Pancreas (tissue), 10 donors: ENCODE measurements around the gene SHB. TPM values are rescaled to one million over a fixed set of nuclear protein-coding genes. Genes with fewer than 3 reads are reported as not detected.

ENCODE experiments used
- ATAC-seq, 4 donors: fragments of 200-7000 bp; cut with Tn5 transposase; one replicate each; pipeline versions ENCODE4 v1.8.0 to v1.9.1; 2020; ENCODE audit warnings: mild to moderate bottlenecking in 4 of 4, moderate library complexity in 4 of 4
- DNase-seq, 6 donors: peaks; one replicate each; pipeline ENCODE4 v3.0.0-alpha.2; 2020
- FAIRE-seq: peaks from 2 replicates; lab custom pipeline; 2012; peaks lifted over from hg19 to GRCh38; lab: Jason Lieb, UNC
- H3K27ac ChIP-seq, 4 donors: fragments of 200-600 bp; sonication (generic); 1 replicate in 3 of 4; 2 replicates in 1 of 4; pipeline versions ENCODE4 v1.5.0 to v1.8.0; 2020
- H3K27me3 ChIP-seq, 4 donors: fragments of 200-600 bp; one replicate each; pipeline ENCODE4 v1.8.0; 2021
- H3K36me3 ChIP-seq, 3 donors: fragments of 200-600 bp; sonication (generic) in 1 of 3; one replicate each; pipeline versions ENCODE4 v1.5.0 to v1.8.0; 2020 to 2021
- H3K4me1 ChIP-seq, 3 donors: fragments of 200-600 bp; one replicate each; pipeline ENCODE4 v1.8.0; 2021
- H3K4me3 ChIP-seq, 4 donors: fragments of 200-600 bp; sonication (generic) in 2 of 4; one replicate each; pipeline versions ENCODE4 v1.5.0 to v1.8.0; 2020 to 2021
- H3K9me3 ChIP-seq, 4 donors: fragments of 200-600 bp; one replicate each; pipeline ENCODE4 v1.8.0; 2021
- CTCF ChIP-seq, 4 donors: fragments of 200-600 bp; sonication (generic) in 3 of 4; IDR thresholded peaks; one replicate each; pipeline versions ENCODE4 v1.5.0 to v1.8.0; 2021; ENCODE audit warnings: antibody characterized with exemption in 4 of 4
- WGBS, 2 donors: extraction: QIAGEN DNeasy Blood & Tissue Kit; methylation state at CpG; one replicate each; pipeline ENCODE4 v1.1.7; 2013; 5-methylcytosine and 5-hydroxymethylcytosine counted together
- intact Hi-C, 3 donors: fragments of 100-400 bp; cut with DNase I; formaldehyde crosslinking; loops; one replicate each; pipeline versions ENCODE4 v1.11.1 to v1.14.2; 2022
- polyA plus RNA-seq, 2 donors: library from polyadenylated mRNA; stranded (reverse); fragments of 200-250 nt; gene quantifications; one replicate each; pipeline ENCODE4 v1.2.3, GENCODE V29; 2013
- total RNA-seq, 6 donors: library from RNA; stranded (reverse); fragmentation: NEBNext Ultra II Directional in 4 of 6; extraction: Animal tissue kit (Norgen Biotek cat#: 25700) in 4 of 6; gene quantifications; one replicate each; pipeline versions ENCODE4 v1.2.1 to v1.2.4, GENCODE V29; 2021 to 2023
- donor health status: healthy with polysubstance abuse.
- donor health status: DM: no; HTN: no; CAD: no; lungs with moderate emphysema.
- donor health status: DM: no; HTN: no; CAD: no.
- donor health status: control.
- donor health status: control.
- donor health status: Bipolar disorder and iron deficiency.
- donor health status: DM: yes; HTN: yes; CAD: no.
- donor health status: DM: no; HTN: no; CAD: no.
- donor health status: DM: no; HTN: no; CAD: no.
- donor health status: DM: yes; HTN: yes; CAD: no.

The SHB gene
- total and polyA plus RNA-seq, 8 donors = 11.5 to 24.2 (median 19.2) TPM

GRCh38 chr9:38084556-38084880 lies 15.5 kb upstream of the SHB start:
- peak in 2 of 4 donors; percentile 36 to 57 for ATAC-seq
- intact Hi-C loops = loop anchor here in 2 of 3 donors (10.0 kb wide), 2 partner anchors 160 to 270 kb away; no protein-coding TSS in a partner anchor
- FAIRE-seq = no peak
- no peak overlapping the region for H3K27ac ChIP-seq
- no peak for DNase-seq
- H3K36me3 ChIP-seq = no peaks in the 10 kb centered on the region
- no peak for TF ChIP-seq CTCF (IDR thresholded peaks at IDR 0.05)
- no peaks in the 10 kb centered on the region for H3K27me3 ChIP-seq
- 91 to 94% methylated on average over 5 of the region's 5 CpGs for WGBS, 2 donors
- no peaks in the 10 kb centered on the region for H3K9me3 ChIP-seq
- no peak overlapping the region for H3K4me3 ChIP-seq
- no peaks in the 10 kb centered on the region for H3K4me1 ChIP-seq

- TF ChIP-seq CTCF (IDR thresholded peaks at IDR 0.05) = no peak
- no peaks in the 10 kb centered on the region for H3K9me3 ChIP-seq
- FAIRE-seq (no peak), ATAC-seq (no peak), DNase-seq (no peak)
- no peak overlapping the region for H3K27ac ChIP-seq
- intact Hi-C loops = loop anchor here in 2 of 3 donors (10.0 kb wide), 2 partner anchors 159 to 271 kb away; no protein-coding TSS in a partner anchor
- H3K4me1 ChIP-seq = peaks cover 0 to 1% (median 0%) of the 10 kb centered on the region in 3 donors
- H3K4me3 ChIP-seq = no peak overlapping the region
- H3K27me3 ChIP-seq = no peaks in the 10 kb centered on the region
- WGBS, 2 donors = 83 to 84% methylated on average over 10 of the region's 10 CpGs
- H3K36me3 ChIP-seq = no peaks in the 10 kb centered on the region
Observed at GRCh38 chr9:38083858-38084555, 15.0 kb upstream of the SHB start.

GRCh38 chr9:38082446-38083287 lies 13.6 kb upstream of the SHB start:
- H3K4me3 ChIP-seq = no peak overlapping the region
- no peak for TF ChIP-seq CTCF (IDR thresholded peaks at IDR 0.05)
- 45 to 61% methylated on average over 5 of the region's 5 CpGs for WGBS, 2 donors
- no peaks in the 10 kb centered on the region for H3K36me3 ChIP-seq
- H3K27ac ChIP-seq = no peak overlapping the region
- ATAC-seq (no peak), FAIRE-seq (no peak), DNase-seq (no peak)
- no peaks in the 10 kb centered on the region for H3K9me3 ChIP-seq
- intact Hi-C loops = loop anchor here in 2 of 3 donors (10.0 kb wide), 2 partner anchors 158 to 272 kb away; no protein-coding TSS in a partner anchor
- no peaks in the 10 kb centered on the region for H3K27me3 ChIP-seq
- H3K4me1 ChIP-seq = peaks cover 0 to 4% (median 0%) of the 10 kb centered on the region in 3 donors

GRCh38 chr9:38081356-38082108 lies 12.5 kb upstream of the SHB start:
- ATAC-seq = no peak
- DNase-seq = no peak
- no peak for FAIRE-seq

More at GRCh38 chr9:38081356-38082108, 12.5 kb upstream of the SHB start:
- Histone ChIP-seq H3K27me3 (no peaks in the 10 kb centered on the region), H3K36me3 (no peaks in the 10 kb centered on the region), H3K9me3 (no peaks in the 10 kb centered on the region), H3K4me1 (peaks cover 0 to 4% (median 0%) of the 10 kb centered on the region in 3 donors), H3K27ac (no peak overlapping the region), H3K4me3 (no peak overlapping the region)
- intact Hi-C loops = loop anchor here in 2 of 3 donors (10.0 kb wide), 2 partner anchors 157 to 273 kb away; no protein-coding TSS in a partner anchor
- TF ChIP-seq CTCF (IDR thresholded peaks at IDR 0.05) = no peak
- WGBS, 2 donors = 83 to 87% methylated on average over 8 of the region's 8 CpGs
